ENCODE results near the gene MCHR1.

The MCHR1 gene

DNA sequence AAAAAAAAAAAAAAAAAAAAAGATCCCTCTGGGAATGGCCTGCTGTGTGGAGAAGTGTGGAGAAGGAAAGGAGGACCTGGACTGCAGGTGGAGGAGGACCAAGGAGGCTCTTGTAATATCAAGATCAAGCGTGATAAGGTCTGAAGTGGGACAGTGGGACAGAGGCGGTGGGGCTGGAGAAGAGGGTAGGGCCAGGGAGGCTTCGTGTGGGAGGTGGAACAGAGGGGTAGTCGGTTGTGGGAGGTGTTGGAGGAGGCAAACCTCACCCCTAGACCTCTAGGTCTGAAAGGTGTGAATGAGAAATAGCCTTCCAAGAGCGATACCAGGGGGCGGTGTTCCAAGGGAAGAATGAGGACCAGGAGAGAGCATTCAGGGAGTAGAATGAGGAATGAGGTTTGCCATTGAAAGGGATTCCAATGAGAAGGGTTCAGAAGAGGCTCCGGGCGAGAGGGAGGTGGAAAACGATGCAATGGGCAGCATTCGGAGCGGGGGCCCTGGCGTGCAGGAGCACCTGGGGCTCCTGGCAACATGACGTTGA is 44.2 kb downstream of the MCHR1 start:
- TF ChIP-seq ZNF384 (IDR thresholded peaks at IDR 0.05) (0 out of 2 replicates have a peak, but pooled peaks have one; percentile 25), SUZ12 (IDR thresholded peaks at IDR 0.05) (no peak), LEF1 (IDR thresholded peaks at IDR 0.05; ENCODE audit: borderline replicate concordance) (no peak)
- TF ChIP-seq, protein P1, sequence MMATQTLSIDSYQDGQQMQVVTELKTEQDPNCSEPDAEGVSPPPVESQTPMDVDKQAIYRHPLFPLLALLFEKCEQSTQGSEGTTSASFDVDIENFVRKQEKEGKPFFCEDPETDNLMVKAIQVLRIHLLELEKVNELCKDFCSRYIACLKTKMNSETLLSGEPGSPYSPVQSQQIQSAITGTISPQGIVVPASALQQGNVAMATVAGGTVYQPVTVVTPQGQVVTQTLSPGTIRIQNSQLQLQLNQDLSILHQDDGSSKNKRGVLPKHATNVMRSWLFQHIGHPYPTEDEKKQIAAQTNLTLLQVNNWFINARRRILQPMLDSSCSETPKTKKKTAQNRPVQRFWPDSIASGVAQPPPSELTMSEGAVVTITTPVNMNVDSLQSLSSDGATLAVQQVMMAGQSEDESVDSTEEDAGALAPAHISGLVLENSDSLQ (IDR thresholded peaks at IDR 0.05), result no peak
- no peak for DNase-seq (ENCODE audit: extremely low spot score)
- POLR2A ChIA-PET, result no interaction called here
- CTCF ChIA-PET, result no interaction called here

DNA sequence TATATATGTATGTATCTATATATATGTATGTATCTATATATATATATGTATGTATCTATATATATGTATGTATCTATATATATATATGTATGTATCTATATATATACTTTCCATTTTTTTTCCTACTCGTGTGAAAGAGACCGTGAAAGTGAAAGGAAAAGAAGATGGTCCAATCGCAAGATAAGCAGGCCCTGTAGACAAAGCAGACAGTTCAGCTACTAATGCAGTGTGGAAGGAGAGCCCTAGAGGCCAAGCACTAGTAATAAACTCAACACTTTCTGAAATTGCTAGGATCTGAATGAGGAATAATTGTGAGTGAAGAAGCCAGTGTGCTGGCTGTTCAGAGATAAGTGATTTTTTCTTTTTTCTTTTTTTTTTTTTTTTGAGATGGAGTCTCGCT is 47.2 kb downstream of the MCHR1 start:
- no peak for DNase-seq (ENCODE audit: extremely low spot score)
- ChIA-PET POLR2A (no interaction called here), CTCF (no interaction called here)
- no peak for TF ChIP-seq BHLHE40 (IDR thresholded peaks at IDR 0.05; ENCODE audit: borderline replicate concordance)
- no peak for TF ChIP-seq SP1 (IDR thresholded peaks at IDR 0.05)
- TF ChIP-seq TARDBP (IDR thresholded peaks at IDR 0.05), result no peak
- no peak for TF ChIP-seq LEF1 (IDR thresholded peaks at IDR 0.05; ENCODE audit: borderline replicate concordance)
- no peak for TF ChIP-seq ZNF384 (IDR thresholded peaks at IDR 0.05)
- no peak for TF ChIP-seq FOXA1 (IDR thresholded peaks at IDR 0.05)
- no peak for TF ChIP-seq CTBP1 (IDR thresholded peaks at IDR 0.05; ENCODE audit: borderline replicate concordance)
- no peak for TF ChIP-seq FOXM1 (IDR thresholded peaks at IDR 0.05; ENCODE audit: borderline replicate concordance)
- no peak for TF ChIP-seq HDGF (IDR thresholded peaks at IDR 0.05; ENCODE audit: borderline replicate concordance)
- no peak for TF ChIP-seq FOXK2 (IDR thresholded peaks at IDR 0.05)
- no peak for TF ChIP-seq SUZ12 (IDR thresholded peaks at IDR 0.05)
- no peak for TF ChIP-seq NFRKB (IDR thresholded peaks at IDR 0.05)
- TF ChIP-seq ARNT (IDR thresholded peaks at IDR 0.05), result no peak
- TF ChIP-seq ELF4 (IDR thresholded peaks at IDR 0.05), result no peak
- no peak for TF ChIP-seq L3MBTL2 (conservative IDR thresholded peaks at IDR 0.05)

DNA sequence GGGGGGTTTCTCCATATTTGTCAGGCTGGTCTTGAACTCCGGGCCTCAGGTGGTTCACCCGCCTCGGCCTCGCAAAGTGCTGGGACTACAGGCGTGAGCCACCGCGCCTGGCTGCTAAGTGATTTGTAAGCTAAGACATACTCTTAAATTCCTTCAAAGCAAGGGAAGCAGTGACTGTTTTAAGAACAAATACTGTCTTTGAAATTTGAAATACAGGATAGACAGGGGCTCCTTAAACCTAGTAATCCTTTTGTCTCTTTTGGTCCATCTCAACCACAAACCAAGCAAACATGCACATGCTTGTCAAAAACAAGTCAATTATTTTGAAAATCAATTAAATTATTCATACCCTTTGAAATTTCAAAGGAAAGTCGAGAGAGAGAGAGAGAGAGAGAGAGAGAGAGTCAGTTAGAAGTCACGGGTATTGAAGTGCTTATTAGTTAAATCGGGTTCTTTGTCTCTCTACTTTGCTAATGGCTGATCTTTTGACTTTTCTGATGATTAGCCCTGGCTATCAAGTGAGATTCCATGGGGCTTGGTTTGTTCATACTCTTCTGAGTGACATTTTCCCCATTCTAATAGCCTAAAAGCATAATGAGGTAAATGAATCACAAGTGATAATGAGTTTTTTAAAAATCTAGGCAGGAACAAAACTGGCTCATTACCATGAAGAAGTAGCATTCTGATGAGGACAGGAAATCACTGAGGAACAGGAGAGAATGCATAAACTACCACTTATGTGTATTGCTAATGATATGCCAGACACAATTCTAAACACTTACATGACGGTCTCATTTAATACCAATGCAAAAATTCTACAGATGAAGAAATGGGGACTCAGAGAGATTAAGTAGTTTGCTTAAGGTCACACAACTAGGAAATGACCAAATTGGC is 48.0 kb downstream of the MCHR1 start:
- DNase-seq (ENCODE audit: extremely low spot score), result no peak
- CTCF ChIA-PET, result no interaction called here
- no peak for TF ChIP-seq ARNT (IDR thresholded peaks at IDR 0.05)
- no peak for TF ChIP-seq NFRKB (IDR thresholded peaks at IDR 0.05)
- TF ChIP-seq BHLHE40 (IDR thresholded peaks at IDR 0.05; ENCODE audit: borderline replicate concordance), result no peak
- TF ChIP-seq TARDBP (IDR thresholded peaks at IDR 0.05), result no peak
- TF ChIP-seq CTBP1 (IDR thresholded peaks at IDR 0.05; ENCODE audit: borderline replicate concordance), result no peak
- TF ChIP-seq SUZ12 (IDR thresholded peaks at IDR 0.05), result no peak
- no peak for TF ChIP-seq FOXK2 (IDR thresholded peaks at IDR 0.05)
- no peak for TF ChIP-seq ELF4 (IDR thresholded peaks at IDR 0.05)
- no peak for TF ChIP-seq HDGF (IDR thresholded peaks at IDR 0.05; ENCODE audit: borderline replicate concordance)
- TF ChIP-seq, protein P1 (IDR thresholded peaks at IDR 0.05), result no peak
- no peak for TF ChIP-seq SP1 (IDR thresholded peaks at IDR 0.05)
- no peak for TF ChIP-seq L3MBTL2 (conservative IDR thresholded peaks at IDR 0.05)
- TF ChIP-seq FOXA1 (IDR thresholded peaks at IDR 0.05), result no peak
- TF ChIP-seq ZNF384 (IDR thresholded peaks at IDR 0.05), result no peak
- no peak for TF ChIP-seq LEF1 (IDR thresholded peaks at IDR 0.05; ENCODE audit: borderline replicate concordance)
- TF ChIP-seq FOXM1 (IDR thresholded peaks at IDR 0.05; ENCODE audit: borderline replicate concordance), result no peak
- POLR2A ChIA-PET, result no interaction called here

DNA sequence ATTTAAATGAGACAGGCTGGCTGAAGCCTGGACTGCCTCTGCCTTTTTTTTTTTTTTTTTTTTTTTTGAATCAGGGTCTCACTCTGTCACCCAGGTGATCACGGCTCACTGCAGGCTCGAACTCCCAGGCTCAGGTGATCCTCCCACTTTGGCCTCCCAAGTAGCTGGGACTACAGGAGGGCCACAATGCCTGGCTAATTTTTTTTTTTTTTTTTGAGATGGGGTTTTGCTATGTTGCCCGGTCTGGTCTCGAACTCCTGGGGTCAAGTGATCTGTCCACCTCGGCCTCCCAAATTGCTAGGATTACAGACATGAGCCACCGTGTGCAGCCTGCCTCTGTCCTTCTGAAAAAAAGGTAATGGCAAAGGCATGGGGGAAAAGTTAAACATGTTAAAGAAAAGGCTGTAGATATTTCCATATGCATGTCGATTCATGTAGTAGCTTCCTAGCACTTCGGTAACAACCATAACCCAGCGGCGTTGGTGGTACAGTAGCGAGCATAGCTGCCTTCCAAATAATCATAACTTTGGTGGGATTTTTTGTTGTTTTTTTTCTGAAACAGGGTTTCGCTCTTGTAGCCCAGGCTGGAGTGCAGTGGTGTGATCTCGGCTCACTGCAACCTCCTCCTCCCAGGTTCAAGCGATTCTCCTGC is 48.8 kb downstream of the MCHR1 start:
- no peak for TF ChIP-seq NFRKB (IDR thresholded peaks at IDR 0.05)
- no peak for TF ChIP-seq TARDBP (IDR thresholded peaks at IDR 0.05)
- TF ChIP-seq LEF1 (IDR thresholded peaks at IDR 0.05; ENCODE audit: borderline replicate concordance), result no peak
- no peak for TF ChIP-seq BHLHE40 (IDR thresholded peaks at IDR 0.05; ENCODE audit: borderline replicate concordance)
- TF ChIP-seq ZNF384 (IDR thresholded peaks at IDR 0.05), result no peak
- TF ChIP-seq FOXK2 (IDR thresholded peaks at IDR 0.05), result no peak
- TF ChIP-seq HDGF (IDR thresholded peaks at IDR 0.05; ENCODE audit: borderline replicate concordance), result no peak
- TF ChIP-seq, protein P1 (IDR thresholded peaks at IDR 0.05), result no peak
- no peak for TF ChIP-seq ELF4 (IDR thresholded peaks at IDR 0.05)
- TF ChIP-seq L3MBTL2 (conservative IDR thresholded peaks at IDR 0.05), result no peak
- TF ChIP-seq FOXM1 (IDR thresholded peaks at IDR 0.05; ENCODE audit: borderline replicate concordance), result no peak
- no peak for TF ChIP-seq ARNT (IDR thresholded peaks at IDR 0.05)
- no peak for TF ChIP-seq SUZ12 (IDR thresholded peaks at IDR 0.05)
- no peak for TF ChIP-seq CTBP1 (IDR thresholded peaks at IDR 0.05; ENCODE audit: borderline replicate concordance)
- no peak for TF ChIP-seq FOXA1 (IDR thresholded peaks at IDR 0.05)
- TF ChIP-seq SP1 (IDR thresholded peaks at IDR 0.05), result no peak
- DNase-seq (ENCODE audit: extremely low spot score), result no peak
- ChIA-PET CTCF (no interaction called here), POLR2A (no interaction called here)

DNA sequence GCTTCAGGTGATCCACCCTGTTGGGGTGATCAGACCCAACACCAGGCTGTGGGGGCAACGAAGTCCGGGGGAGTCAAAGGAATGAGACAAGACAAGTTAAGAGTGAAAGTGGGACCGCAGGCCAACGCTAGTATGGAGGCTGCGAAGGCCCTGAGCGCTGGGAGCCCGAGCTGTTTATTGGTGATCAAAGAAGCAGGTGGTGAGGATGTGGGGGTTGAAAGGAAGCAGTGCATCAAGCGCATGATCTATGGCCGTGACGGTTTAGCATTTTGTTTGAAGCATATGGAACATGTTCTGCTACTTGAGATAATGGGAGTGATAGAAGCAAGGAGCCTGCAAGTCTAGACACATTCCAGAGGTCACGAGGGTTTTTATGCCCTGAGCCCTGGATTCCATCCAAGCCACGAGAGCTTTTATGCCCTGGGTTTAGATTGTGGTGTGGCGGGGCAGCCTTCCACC is 49.5 kb downstream of the MCHR1 start:
- DNase-seq (ENCODE audit: extremely low spot score), result no peak
- POLR2A ChIA-PET, result no interaction called here
- CTCF ChIA-PET, result interaction anchor here (0.5 kb wide), 1 partner anchor 17 kb away, joined by 3 read pairs; no protein-coding TSS in a partner anchor
- TF ChIP-seq FOXA1 (IDR thresholded peaks at IDR 0.05) (no peak), SP1 (IDR thresholded peaks at IDR 0.05) (no peak), ARNT (IDR thresholded peaks at IDR 0.05) (no peak), LEF1 (IDR thresholded peaks at IDR 0.05; ENCODE audit: borderline replicate concordance) (no peak), HDGF (IDR thresholded peaks at IDR 0.05; ENCODE audit: borderline replicate concordance) (no peak)
- TF ChIP-seq, protein P1 (IDR thresholded peaks at IDR 0.05), result no peak

Measured in HEK293T (cell line).